ENCODE measurements around the gene CYS1. TPM values are rescaled to one million over a fixed set of nuclear protein-coding genes. Genes with fewer than 3 reads are reported as not detected.
A peak's percentile ranks its signal among the peaks of the same experiment; 100 is the strongest.

CYS1 gene
- total RNA-seq, 1 donor from 2014 or later = 3.8 TPM

DNA sequence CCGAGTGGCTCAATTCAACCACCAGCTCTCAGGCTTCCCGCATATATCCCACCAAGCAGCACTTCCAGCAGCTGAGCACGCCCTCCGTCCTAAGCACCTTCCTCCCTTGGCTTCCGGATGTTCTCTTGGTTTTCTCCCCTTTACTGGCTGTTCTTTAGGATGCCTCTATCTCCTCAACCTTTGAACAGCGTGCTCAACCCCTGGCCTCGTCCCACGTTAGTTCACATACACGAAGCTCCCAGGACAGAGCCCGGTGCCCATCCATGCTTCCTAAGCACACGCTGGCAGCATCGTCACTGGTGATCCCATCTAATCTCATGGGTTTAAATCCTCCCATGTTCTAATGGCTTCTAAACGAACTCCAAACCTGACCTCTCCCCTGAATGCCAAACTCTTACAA, 3.7 kb downstream of the CYS1 start:
- DNase-seq (ENCODE audit: low spot score) = no peak
- intact Hi-C loops (cut with DNase I) = no loop called here

- no peak for DNase-seq (ENCODE audit: low spot score)
- intact Hi-C loops (cut with DNase I) = no loop called here
These were observed 4.5 kb downstream of the CYS1 start for GRCh38 chr2:10075571-10076209.

DNA sequence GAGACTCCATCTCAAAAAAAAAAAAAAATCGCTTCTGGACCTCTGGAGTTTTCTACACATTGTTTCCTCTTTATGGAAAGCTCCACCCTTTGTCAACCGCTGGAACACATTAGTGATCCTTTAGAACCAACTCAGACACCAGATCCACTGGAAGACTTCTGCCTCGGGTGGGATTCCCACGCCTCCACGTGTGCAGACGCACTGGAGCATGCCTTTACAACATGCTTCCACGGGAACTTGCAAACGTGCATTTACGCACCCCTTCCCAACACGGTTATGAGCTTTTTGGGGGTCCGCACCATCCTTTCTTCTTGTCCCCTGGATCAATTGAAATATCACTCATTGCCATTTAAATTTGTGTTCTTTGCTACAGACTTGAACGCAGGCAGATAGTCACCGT, 5.1 kb downstream of the CYS1 start:
- intact Hi-C loops (cut with DNase I) = no loop called here
- no peak for DNase-seq (ENCODE audit: low spot score)

- no peak for DNase-seq (ENCODE audit: low spot score)
- intact Hi-C loops (cut with DNase I) = loop anchor here (2.0 kb wide), 2 partner anchors 23 to 361 kb away; no protein-coding TSS in a partner anchor
These were observed 6.5 kb downstream of the CYS1 start for GRCh38 chr2:10073706-10074105.

DNA sequence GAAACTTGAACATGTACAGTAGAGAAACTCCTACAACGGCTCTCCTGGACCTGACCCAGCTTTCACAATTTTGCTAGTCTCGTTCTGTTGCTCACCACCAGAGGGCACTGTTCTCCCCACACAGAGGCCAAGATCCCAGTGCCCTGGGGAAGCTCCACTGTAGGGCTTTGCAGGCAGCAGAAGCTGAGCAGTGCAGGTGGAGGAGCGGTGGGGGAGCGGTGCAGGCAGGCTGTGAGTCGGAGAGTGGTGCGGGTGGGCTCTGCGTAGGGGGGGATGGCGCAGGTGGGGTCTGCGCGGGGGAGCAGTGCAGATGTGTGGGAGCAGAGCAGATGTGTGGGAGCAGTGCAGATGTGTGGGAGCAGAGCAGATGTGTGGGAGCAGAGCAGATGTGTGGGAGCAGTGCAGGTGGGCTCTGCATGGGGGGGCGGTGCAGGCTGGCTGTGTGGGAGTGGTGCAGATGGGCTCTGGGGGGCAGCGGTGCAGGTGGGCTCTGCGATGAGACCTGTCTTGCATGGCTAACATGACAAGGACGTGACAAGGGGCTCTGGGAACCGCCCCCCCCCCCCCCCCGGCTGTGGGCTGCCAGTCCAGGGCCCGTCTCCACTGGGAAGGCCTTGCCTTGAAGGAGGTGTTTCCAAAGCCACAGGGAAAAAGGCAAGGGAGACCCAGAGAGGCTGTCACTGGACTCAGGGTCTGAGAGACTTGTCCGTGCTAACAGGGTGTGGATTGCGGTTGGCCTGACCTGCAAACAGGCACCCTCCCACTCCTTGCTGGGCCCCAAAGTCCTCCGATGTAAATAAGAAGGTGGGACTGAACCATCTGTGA, 7.3 kb downstream of the CYS1 start:
- DNase-seq (ENCODE audit: low spot score) = peak; percentile 90
- intact Hi-C loops (cut with DNase I) = loop anchor here (2.0 kb wide), 2 partner anchors 24 to 362 kb away; no protein-coding TSS in a partner anchor

GRCh38 chr2:10071595-10071994, 8.6 kb downstream of the CYS1 start:
- DNase-seq (ENCODE audit: low spot score) = no peak
- intact Hi-C loops (cut with DNase I) = no loop called here

- intact Hi-C loops (cut with DNase I) = no loop called here
- DNase-seq (ENCODE audit: low spot score) = no peak
These were observed 9.0 kb downstream of the CYS1 start for GRCh38 chr2:10071176-10071575.

GRCh38 chr2:10067881-10068280, 12.3 kb downstream of the CYS1 start:
- intact Hi-C loops (cut with DNase I) = no loop called here

DNA sequence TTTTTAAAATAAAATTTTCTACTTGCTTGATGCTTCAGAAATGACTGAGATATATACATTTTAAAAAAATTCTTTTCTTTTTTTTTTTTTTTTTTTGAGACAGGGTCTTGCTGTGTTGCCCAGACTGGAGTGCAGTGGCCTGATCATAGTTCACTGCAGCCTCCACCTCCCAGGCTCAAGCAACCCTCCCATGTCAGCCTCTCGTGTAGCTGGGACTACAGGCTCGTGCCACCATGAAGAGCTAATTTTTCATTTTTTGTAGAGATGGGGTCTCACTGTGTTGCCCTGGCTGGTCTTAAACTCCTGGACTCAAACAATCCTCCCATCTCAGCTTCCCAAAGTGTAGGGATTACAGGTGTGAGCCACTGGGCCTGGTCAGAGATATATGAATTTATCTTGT, 12.9 kb downstream of the CYS1 start:
- DNase-seq (ENCODE audit: low spot score) = no peak
- intact Hi-C loops (cut with DNase I) = no loop called here

More at GRCh38 chr2:10067881-10068280, 12.3 kb downstream of the CYS1 start:
- DNase-seq (ENCODE audit: low spot score) = no peak

DNA sequence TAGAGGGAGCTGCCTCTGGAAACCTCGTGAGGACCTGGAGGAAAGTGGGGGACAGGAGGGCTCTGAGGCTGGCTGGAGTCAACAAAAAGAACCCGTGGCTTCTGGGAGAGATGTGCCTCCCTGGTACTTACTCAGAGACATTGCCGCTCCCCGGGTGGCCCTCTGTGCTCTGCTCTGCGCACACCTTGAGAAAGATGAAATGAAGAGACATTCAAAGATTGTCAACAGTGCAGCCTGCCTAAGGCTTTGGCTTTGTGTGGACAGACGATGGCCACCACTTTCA, 14.5 kb downstream of the CYS1 start:
- intact Hi-C loops (cut with DNase I) = no loop called here
- DNase-seq (ENCODE audit: low spot score) = no peak

DNA sequence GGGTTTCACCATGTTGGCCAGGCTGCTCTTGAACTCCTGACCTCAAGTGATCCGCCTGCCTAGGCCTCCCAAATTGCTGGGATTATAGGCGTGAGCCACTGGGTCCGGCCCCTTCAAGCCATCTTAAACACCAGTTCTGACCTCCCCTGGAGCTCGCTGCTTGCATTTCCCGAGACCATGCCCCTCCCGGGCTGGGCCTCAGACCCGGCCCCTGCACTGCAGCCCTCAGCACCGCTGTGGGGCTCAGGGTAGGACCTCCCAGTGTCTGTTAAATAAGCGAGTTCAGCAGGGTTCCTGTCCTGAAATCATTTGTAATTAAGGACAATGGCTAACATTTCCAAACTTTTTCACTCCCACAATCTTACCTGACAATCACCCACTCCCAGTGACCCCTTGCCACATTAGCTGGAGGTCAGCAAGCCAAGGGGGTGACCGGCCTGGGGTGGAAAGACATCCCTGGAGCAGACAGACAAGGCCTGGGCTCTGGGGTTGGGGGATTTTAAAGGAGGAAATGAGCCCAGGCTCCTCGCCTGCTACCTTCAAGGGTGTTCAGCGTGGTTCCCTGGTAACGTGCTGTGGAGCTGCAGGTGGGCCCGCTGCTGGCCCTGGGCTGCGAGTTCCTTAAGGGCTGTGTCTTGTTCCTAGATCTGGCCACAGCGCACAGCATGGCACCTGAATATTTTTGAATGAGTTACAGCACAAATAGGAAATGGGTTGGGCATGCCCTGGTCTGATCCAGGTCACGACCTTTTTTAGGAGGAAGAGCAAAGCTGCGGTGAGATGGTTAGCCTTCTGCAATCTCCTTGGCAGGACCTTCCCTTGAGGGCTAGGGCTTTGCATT, 15.1 kb downstream of the CYS1 start:
- intact Hi-C loops (cut with DNase I) = no loop called here

DNA sequence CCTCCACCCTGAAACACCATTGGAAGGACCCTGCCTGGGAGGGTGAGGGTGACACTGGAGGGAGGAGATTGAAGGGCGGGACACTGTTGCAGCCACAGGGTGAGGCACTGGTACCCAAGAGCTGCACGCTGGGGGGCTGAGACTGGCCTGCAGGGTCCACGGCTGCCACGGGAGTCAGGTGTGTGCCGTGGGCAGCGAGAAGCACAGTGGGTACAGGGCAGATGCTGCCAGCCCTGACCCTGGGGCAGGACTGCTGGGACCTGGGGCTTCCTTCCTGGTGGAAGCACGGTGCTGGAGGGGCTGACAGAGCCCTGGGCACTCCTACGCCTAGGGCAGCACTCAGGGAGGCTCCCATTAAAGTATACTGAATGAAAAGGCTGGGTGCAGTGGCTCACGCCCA, 16.6 kb downstream of the CYS1 start:
- intact Hi-C loops (cut with DNase I) = no loop called here
- DNase-seq (ENCODE audit: low spot score) = no peak

More for the DNA sequence above, 15.1 kb downstream of the CYS1 start:
- no peak for DNase-seq (ENCODE audit: low spot score)

DNA sequence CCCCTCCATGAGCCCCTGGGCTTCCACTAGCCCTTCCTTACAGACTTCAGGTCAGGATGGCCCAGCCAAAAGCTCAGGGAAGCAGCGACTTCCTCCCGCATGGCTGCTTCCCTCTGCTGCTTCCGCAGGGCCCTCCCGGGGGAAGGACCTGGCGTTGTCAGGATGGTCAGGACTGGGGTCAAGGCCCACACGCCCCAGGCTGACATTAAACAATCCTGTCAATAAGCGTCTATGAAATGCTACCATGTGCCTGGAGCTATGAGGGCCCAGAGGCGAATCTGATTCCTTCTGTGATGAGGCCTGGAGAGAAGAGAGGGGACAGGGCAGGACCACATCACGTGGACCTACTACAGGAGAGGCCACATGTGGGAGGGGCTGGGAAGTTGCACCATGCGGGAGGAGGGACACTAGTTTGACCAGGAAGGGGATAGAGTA, 17.3 kb downstream of the CYS1 start:
- DNase-seq (ENCODE audit: low spot score) = no peak
- intact Hi-C loops (cut with DNase I) = no loop called here

GRCh38 chr2:10061221-10061925, 18.8 kb downstream of the CYS1 start:
- intact Hi-C loops (cut with DNase I) = no loop called here
- no peak for DNase-seq (ENCODE audit: low spot score)

DNA sequence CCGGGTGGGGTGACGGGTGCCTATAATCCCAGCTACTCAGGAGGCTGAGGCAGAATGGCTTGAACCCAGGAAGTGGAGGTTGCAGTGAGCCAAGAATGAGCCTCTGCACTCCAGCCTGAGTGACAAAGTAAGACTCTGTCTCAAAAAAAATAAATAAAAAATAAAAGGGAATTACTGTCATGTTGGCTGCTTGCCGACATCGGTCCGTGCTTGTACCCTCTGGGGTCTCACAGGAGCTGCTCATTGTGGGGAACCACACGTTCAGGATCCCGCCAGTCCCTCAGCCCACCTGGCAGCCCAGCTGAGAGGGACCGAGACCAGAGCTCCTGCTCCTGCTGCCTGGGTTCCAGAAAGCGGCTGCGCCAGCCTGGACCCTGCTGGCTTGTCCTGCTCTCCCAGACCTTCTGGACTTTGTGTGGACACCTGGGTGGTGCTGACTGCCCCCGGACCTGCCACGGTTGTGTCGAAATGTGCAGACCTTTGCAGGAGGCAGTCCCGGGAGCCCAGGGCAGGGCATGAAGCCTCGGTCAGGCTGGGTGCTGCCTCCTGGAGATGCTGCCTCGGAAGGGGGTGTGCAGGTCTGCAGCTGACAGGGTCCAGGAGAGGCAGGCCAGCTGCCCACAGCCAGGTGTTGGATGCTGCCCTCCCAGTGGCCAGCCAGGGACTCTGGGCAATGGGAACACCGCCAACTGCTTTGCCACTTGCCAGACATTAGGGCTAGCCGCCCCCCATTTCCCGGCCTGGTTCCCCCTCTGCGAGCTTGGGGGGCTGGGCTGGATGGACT, 20.5 kb downstream of the CYS1 start:
- intact Hi-C loops (cut with DNase I) = no loop called here
- no peak for DNase-seq (ENCODE audit: low spot score)

DNA sequence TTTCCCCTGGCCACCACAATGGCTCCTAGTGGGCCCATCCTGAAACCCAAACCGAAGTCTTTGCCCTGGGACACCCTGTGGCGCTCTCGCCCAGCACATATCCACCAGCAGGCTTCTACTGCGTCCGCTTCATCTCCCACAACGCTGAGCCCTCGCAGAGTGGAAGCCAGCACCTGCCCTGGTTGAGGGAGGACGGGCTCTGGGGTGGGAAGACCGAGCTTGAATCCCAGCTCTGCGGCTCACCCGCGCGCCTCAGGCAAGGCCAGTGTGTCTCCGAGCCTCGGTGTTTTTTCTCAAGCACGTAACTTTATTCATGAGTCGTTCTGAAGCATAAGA, 21.2 kb downstream of the CYS1 start:
- DNase-seq (ENCODE audit: low spot score) = no peak
- intact Hi-C loops (cut with DNase I) = no loop called here

GRCh38 chr2:10058251-10059015, 21.8 kb downstream of the CYS1 start:
- no peak for DNase-seq (ENCODE audit: low spot score)
- intact Hi-C loops (cut with DNase I) = no loop called here
